Amygdala (tissue), 56 donors: Measurements from ENCODE around the gene TMEM50B.
"Not testable (repeated sequence)": the region's sequence is repeated elsewhere in the genome, so short reads cannot be mapped to it uniquely, and the experiment has no call there.

Experiments
- DNase-seq, 56 donors: peaks; one replicate each; lab custom pipeline; 2025; lab: John Stamatoyannopoulos, UW

The TMEM50B gene

GRCh38 chr21:33479679-33480480, at the start of gene TMEM50B:
TMEM50B (minus strand) TSS chr21:33479974; CDS start chr21:33468885, 11,089 bp downstream.
- DNase-seq: peak; percentile 79 to 99 (median 96)

GRCh38 chr21:33522953-33523349, 43.2 kb upstream of the TMEM50B start:
- no peak for DNase-seq

- DNase-seq: no peak
These were observed 42.7 kb upstream of the TMEM50B start for GRCh38 chr21:33522297-33522952.

- DNase-seq: no peak
These were observed 39.1 kb upstream of the TMEM50B start for GRCh38 chr21:33518899-33519298.

GRCh38 chr21:33514229-33514628, 34.5 kb upstream of the TMEM50B start:
- DNase-seq: no peak

GRCh38 chr21:33512481-33512880, 32.7 kb upstream of the TMEM50B start:
- no peak for DNase-seq

GRCh38 chr21:33511639-33512038, 31.9 kb upstream of the TMEM50B start:
- DNase-seq: no peak

- peak in 8 of 56 donors; percentile 2 to 28 (median 6) for DNase-seq
These were observed 31.1 kb upstream of the TMEM50B start for GRCh38 chr21:33510826-33511225.

GRCh38 chr21:33507003-33507402, 27.2 kb upstream of the TMEM50B start:
- not testable (repeated sequence) for DNase-seq

GRCh38 chr21:33505833-33506232, 26.1 kb upstream of the TMEM50B start:
- DNase-seq: no peak

GRCh38 chr21:33496345-33496744, 16.6 kb upstream of the TMEM50B start:
- DNase-seq: no peak

GRCh38 chr21:33495743-33496142, 16.0 kb upstream of the TMEM50B start:
- DNase-seq: no peak

GRCh38 chr21:33493756-33494155, 14.0 kb upstream of the TMEM50B start:
- DNase-seq: no peak

- no peak for DNase-seq
These were observed 12.8 kb upstream of the TMEM50B start for GRCh38 chr21:33492571-33492970.

GRCh38 chr21:33491373-33492102, 11.8 kb upstream of the TMEM50B start, which contains the start of gene DNAJC28:
DNAJC28 (minus strand) TSS chr21:33491716; CDS start chr21:33489393, 2,323 bp downstream.
- peak; percentile 47 to 100 (median 90) for DNase-seq

GRCh38 chr21:33490991-33491372, 11.2 kb upstream of the TMEM50B start:
- DNase-seq: peak in 1 of 56 donors; percentile 24

GRCh38 chr21:33488936-33489335, 9.2 kb upstream of the TMEM50B start:
- no peak for DNase-seq

GRCh38 chr21:33487996-33488395, 8.2 kb upstream of the TMEM50B start:
- no peak for DNase-seq

- DNase-seq: no peak
These were observed 1.7 kb upstream of the TMEM50B start for GRCh38 chr21:33481314-33481943.

- DNase-seq: no peak
These were observed 818 bp upstream of the TMEM50B start for GRCh38 chr21:33480481-33481103.
